Upper lobe of left lung (tissue), 4 donors: ENCODE measurements around the gene CTSH.

ENCODE experiments used
- EP300 ChIP-seq, 4 donors: sonication (generic); formaldehyde crosslinking; IDR thresholded peaks; one replicate each; pipeline ENCODE4 v1.5.1; 2017; ENCODE audit warnings: antibody characterized with exemption in 4 of 4, control low read depth in 2 of 4
- TF ChIP-seq, protein P1 (sequence below), 6 experiments: fragments of 450-650 bp in 4 of 6; fragments of 200-600 bp in 2 of 6; sonication (generic) in 2 of 6; IDR thresholded peaks; one replicate each; pipeline ENCODE4 v1.5.1; 2016 to 2019; ENCODE audit warnings: antibody characterized with exemption in 6 of 6

DNA sequence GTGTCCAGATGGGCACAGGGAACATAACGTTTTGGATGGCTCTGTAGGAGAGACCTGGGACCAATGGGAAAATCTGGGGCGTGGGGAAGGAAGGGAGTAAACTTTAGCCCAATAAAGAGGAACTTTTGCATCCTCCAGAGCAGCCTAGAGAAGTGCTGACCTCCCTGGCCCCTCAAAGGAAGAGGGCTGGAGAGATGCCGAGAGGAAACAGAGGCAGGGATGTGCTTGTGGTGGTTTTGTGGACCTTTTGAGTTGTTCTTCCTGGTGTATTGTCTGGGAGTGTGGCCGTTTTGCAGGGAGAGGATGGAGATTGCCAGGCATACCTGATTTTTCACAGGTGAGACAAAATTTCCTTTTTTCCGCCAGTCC lies 10.2 kb downstream of the CTSH start:
- TF ChIP-seq, protein P1, sequence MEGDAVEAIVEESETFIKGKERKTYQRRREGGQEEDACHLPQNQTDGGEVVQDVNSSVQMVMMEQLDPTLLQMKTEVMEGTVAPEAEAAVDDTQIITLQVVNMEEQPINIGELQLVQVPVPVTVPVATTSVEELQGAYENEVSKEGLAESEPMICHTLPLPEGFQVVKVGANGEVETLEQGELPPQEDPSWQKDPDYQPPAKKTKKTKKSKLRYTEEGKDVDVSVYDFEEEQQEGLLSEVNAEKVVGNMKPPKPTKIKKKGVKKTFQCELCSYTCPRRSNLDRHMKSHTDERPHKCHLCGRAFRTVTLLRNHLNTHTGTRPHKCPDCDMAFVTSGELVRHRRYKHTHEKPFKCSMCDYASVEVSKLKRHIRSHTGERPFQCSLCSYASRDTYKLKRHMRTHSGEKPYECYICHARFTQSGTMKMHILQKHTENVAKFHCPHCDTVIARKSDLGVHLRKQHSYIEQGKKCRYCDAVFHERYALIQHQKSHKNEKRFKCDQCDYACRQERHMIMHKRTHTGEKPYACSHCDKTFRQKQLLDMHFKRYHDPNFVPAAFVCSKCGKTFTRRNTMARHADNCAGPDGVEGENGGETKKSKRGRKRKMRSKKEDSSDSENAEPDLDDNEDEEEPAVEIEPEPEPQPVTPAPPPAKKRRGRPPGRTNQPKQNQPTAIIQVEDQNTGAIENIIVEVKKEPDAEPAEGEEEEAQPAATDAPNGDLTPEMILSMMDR (IDR thresholded peaks at IDR 0.05) = no peak
- no peak for TF ChIP-seq EP300 (IDR thresholded peaks at IDR 0.05)
